GM23338 (cell line): ENCODE measurements around the gene TOM1L2. TPM values are rescaled to one million over a fixed set of nuclear protein-coding genes. Genes with fewer than 3 reads are reported as not detected.

Experiments used
- ATAC-seq: fragments of 200-7000 bp; cut with Tn5 transposase; 3 replicates; pipeline ENCODE4 v1.9.1; 2020
- DNase-seq: peaks from one replicate; pipeline ENCODE4 v3.0.0-alpha.2; 2015; ENCODE audit warnings: low spot score
- H2AFZ ChIP-seq: fragments of 200-600 bp; sonication (generic); 2 replicates; pipeline ENCODE4 v1.8.0; 2016; ENCODE audit warnings: antibody characterized with exemption, mild to moderate bottlenecking, moderate library complexity
- H3F3A ChIP-seq: fragments of 200-600 bp; sonication (generic); replicated peaks from 2 replicates; pipeline ENCODE4 v1.8.0; 2017; ENCODE audit warnings: antibody characterized with exemption, mixed run types, low read depth
- H3K27ac ChIP-seq: fragments of 200-600 bp; sonication (generic); 2 replicates; pipeline ENCODE4 v1.6.1; 2016; ENCODE audit warnings: low read depth
- H3K27me3 ChIP-seq: fragments of 200-600 bp; sonication (generic); 2 replicates; pipeline ENCODE4 v1.8.0; 2016; ENCODE audit warnings: mild to moderate bottlenecking, mixed run types, moderate library complexity; ENCODE audit not compliant: insufficient read depth
- H3K36me3 ChIP-seq: fragments of 200-600 bp; sonication (generic); 2 replicates; pipeline ENCODE4 v1.8.0; 2016; ENCODE audit warnings: mild to moderate bottlenecking; ENCODE audit not compliant: insufficient read depth
- H3K4me1 ChIP-seq: fragments of 200-600 bp; sonication (generic); 2 replicates; pipeline ENCODE4 v1.8.0; 2016; ENCODE audit warnings: mild to moderate bottlenecking, moderate library complexity; ENCODE audit not compliant: insufficient read depth
- H3K4me2 ChIP-seq: fragments of 200-600 bp; sonication (generic); 2 replicates; pipeline ENCODE4 v1.7.1; 2017; ENCODE audit warnings: mixed run types
- H3K4me3 ChIP-seq: fragments of 200-600 bp; sonication (generic); 2 replicates; pipeline ENCODE4 v1.6.1; 2016; ENCODE audit warnings: mixed run types
- H3K79me2 ChIP-seq: fragments of 200-600 bp; sonication (generic); replicated peaks from 2 replicates; pipeline ENCODE4 v1.8.0; 2017; ENCODE audit warnings: mild to moderate bottlenecking; ENCODE audit not compliant: insufficient read depth
- H3K9me2 ChIP-seq: fragments of 200-600 bp; sonication (generic); 2 replicates; pipeline ENCODE4 v1.8.0; 2017; ENCODE audit not compliant: insufficient read depth
- H4K20me1 ChIP-seq: fragments of 200-600 bp; sonication (generic); replicated peaks from 2 replicates; pipeline ENCODE4 v1.8.0; 2017; ENCODE audit warnings: mild to moderate bottlenecking; ENCODE audit not compliant: insufficient read depth
- H3K27ac Mint-ChIP-seq: 2 replicates; pipeline ENCODE4 v1.8.0; 2020; ENCODE audit warnings: inconsistent platforms, mild to moderate bottlenecking, moderate library complexity, mixed read lengths
- H3K27me3 Mint-ChIP-seq: 3 replicates; pipeline ENCODE4 v1.8.0; 2022; ENCODE audit warnings: low read depth, mild to moderate bottlenecking, moderate library complexity, mixed read lengths, inconsistent platforms; ENCODE audit not compliant: insufficient read depth, poor library complexity
- H3K36me3 Mint-ChIP-seq: 3 replicates; pipeline ENCODE4 v1.8.0; 2021; ENCODE audit warnings: low read depth, mild to moderate bottlenecking, inconsistent platforms, moderate library complexity, mixed read lengths
- H3K4me1 Mint-ChIP-seq: 3 replicates; pipeline ENCODE4 v1.8.0; 2020; ENCODE audit warnings: mild to moderate bottlenecking, inconsistent platforms, mixed read lengths
- H3K4me3 Mint-ChIP-seq: 3 replicates; pipeline ENCODE4 v1.8.0; 2021; ENCODE audit warnings: moderate library complexity, mild to moderate bottlenecking, inconsistent platforms, mixed read lengths
- H3K9me3 Mint-ChIP-seq: 3 replicates; pipeline ENCODE4 v1.8.0; 2020; ENCODE audit warnings: moderate library complexity, mild to moderate bottlenecking, inconsistent platforms, mixed read lengths
- EZH2phosphoT487 ChIP-seq: fragments of 200-600 bp; sonication (generic); IDR thresholded peaks from one replicate; pipeline ENCODE4 v1.8.1; 2018; ENCODE audit warnings: antibody characterized with exemption; ENCODE audit not compliant: unreplicated experiment
- JUNB ChIP-seq: IDR thresholded peaks from one replicate; pipeline ENCODE4 v1.6.1; 2016; ENCODE audit warnings: antibody characterized with exemption; ENCODE audit not compliant: unreplicated experiment
- NANOG ChIP-seq: IDR thresholded peaks from 2 replicates; pipeline ENCODE4 v1.6.1; 2016; ENCODE audit warnings: antibody characterized with exemption, borderline replicate concordance
- POLR2AphosphoS5 ChIP-seq: IDR thresholded peaks from 2 replicates; pipeline ENCODE4 v1.6.1; 2016; ENCODE audit warnings: antibody characterized with exemption, low read depth
- STAT1 ChIP-seq: IDR thresholded peaks from one replicate; pipeline ENCODE4 v1.6.1; 2016; ENCODE audit warnings: antibody characterized with exemption; ENCODE audit not compliant: unreplicated experiment
- ZNF114 ChIP-seq: fragments of 250-450 bp; sonication (Bioruptor Pico); IDR thresholded peaks from 2 replicates; pipeline ENCODE4 v1.5.0; 2020; ENCODE audit warnings: mild to moderate bottlenecking, moderate library complexity
- ZNF331 ChIP-seq: fragments of 250-450 bp; sonication (Bioruptor Pico); IDR thresholded peaks from 2 replicates; pipeline ENCODE4 v1.5.0; 2020; ENCODE audit warnings: low read depth, mild to moderate bottlenecking, moderate library complexity
- polyA plus RNA-seq: library from polyadenylated mRNA; unstranded; fragments of >200 nt; fragmentation: Nextera tagmentation; extraction: Ambion mirVana; gene quantifications from 2 replicates; pipeline ENCODE4 v1.2.1, GENCODE V29; 2016
- total RNA-seq: library from RNA; depleted of rRNA; stranded (reverse); fragments of >200 nt; shearing (Covaris generic); gene quantifications from 2 replicates; pipeline ENCODE4 v1.2.3, GENCODE V29; 2014
- TF ChIP-seq, protein P1 (sequence below): IDR thresholded peaks from one replicate; pipeline ENCODE4 v1.6.1; 2018; ENCODE audit warnings: antibody characterized with exemption; ENCODE audit not compliant: unreplicated experiment
- TF ChIP-seq, protein P2 (sequence below): IDR thresholded peaks from 2 replicates; pipeline ENCODE4 v1.6.1; 2016; ENCODE audit warnings: antibody characterized with exemption
- TF ChIP-seq, protein P3 (sequence below), 2 experiments: fragments of 200-600 bp in 1 of 2; sonication (generic) in 1 of 2; conservative IDR thresholded peaks; 2 replicates each; pipeline versions ENCODE4 v1.5.1 to v1.6.1; 2016 to 2017; ENCODE audit warnings: antibody characterized with exemption in 2 of 2, low read depth in 2 of 2, mild to moderate bottlenecking in 2 of 2, moderate library complexity in 1 of 2

TOM1L2 gene
- total and polyA plus RNA-seq, 2 experiments from 2014 or later, result 3.3 TPM

DNA sequence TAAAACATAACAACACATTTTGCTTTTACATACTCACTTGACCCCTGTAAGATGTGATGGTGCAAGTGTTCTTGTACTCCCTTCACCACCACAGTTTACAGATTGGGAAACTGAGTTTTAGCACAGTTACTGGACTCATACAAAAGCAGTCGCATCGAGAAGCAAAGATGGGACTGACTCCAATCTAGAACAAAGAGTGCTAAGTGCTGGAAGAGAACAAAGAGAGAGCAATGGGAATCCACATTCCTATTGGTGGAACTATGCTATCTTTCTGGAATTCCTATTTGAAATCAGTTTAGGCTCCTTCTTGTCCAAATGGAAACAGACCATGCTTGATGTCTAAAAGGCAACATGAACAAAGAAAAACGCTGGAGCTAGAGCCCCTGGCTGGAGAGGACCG is 9.1 kb downstream of the TOM1L2 start:
- Histone ChIP-seq H3K4me2 (no peak overlapping the region), H3K4me3 (no peak overlapping the region), H3K4me1 (peaks cover 18% of the 10 kb centered on the region), H3K27ac (no peak overlapping the region), H3K27me3 (no peaks in the 10 kb centered on the region), H3K9me2 (no peaks in the 10 kb centered on the region), H4K20me1 (no peaks in the 10 kb centered on the region), H3K79me2 (no peaks in the 10 kb centered on the region), H3K36me3 (no peaks in the 10 kb centered on the region), H2AFZ (no peak overlapping the region), H3F3A (no peaks in the 10 kb centered on the region)
- no peak overlapping the region for H3K27ac Mint-ChIP-seq
- no peaks in the 10 kb centered on the region for H3K36me3 Mint-ChIP-seq
- peaks cover 3% of the 10 kb centered on the region for H3K27me3 Mint-ChIP-seq
- no peak for ATAC-seq
- no peak overlapping the region for H3K4me3 Mint-ChIP-seq
- no peaks in the 10 kb centered on the region for H3K9me3 Mint-ChIP-seq
- no peak for DNase-seq
- peaks cover 22% of the 10 kb centered on the region for H3K4me1 Mint-ChIP-seq
- no peak for TF ChIP-seq ZNF331

DNA sequence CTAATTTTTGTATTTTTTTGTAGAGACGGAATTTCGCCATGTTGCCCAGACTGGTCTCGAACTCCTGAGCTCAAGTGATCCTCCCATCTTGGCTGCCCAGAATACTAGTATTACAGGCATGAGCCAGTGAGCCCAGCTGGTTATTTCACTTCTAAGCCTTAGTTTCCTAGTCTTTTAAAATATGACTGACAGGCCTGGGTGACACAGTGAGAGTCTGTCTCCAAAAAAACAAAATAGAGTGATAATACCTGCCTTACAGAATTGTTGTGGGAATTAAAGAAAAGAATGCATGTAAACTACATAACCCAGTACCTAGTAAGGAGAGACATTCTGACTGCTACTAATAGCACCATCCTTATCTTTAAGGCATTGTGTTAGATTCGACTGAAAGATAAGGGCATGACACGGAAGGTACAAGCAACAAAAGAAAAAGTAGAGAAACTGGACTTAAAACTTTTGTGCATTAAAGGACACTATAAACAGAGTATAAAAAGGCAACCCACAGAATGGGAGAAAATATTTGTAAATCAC is 11.6 kb downstream of the TOM1L2 start:
- Histone ChIP-seq H2AFZ (no peak overlapping the region), H3F3A (no peaks in the 10 kb centered on the region), H3K36me3 (no peaks in the 10 kb centered on the region), H3K27ac (no peak overlapping the region), H3K27me3 (no peaks in the 10 kb centered on the region), H3K79me2 (no peaks in the 10 kb centered on the region), H3K9me2 (no peaks in the 10 kb centered on the region), H3K4me3 (no peak overlapping the region), H3K4me1 (peaks cover 20% of the 10 kb centered on the region), H3K4me2 (no peak overlapping the region), H4K20me1 (no peaks in the 10 kb centered on the region)
- Mint-ChIP-seq H3K27me3 (peaks cover 2% of the 10 kb centered on the region), H3K4me1 (peaks cover 22% of the 10 kb centered on the region), H3K36me3 (no peaks in the 10 kb centered on the region; the same call in 2 of the 3 replicates), H3K9me3 (no peaks in the 10 kb centered on the region), H3K27ac (no peak overlapping the region), H3K4me3 (no peak overlapping the region)
- ATAC-seq, result no peak
- no peak for TF ChIP-seq ZNF114 (CRISPR knock-in tag)
- no peak for TF ChIP-seq EZH2phosphoT487
- TF ChIP-seq, protein P1, sequence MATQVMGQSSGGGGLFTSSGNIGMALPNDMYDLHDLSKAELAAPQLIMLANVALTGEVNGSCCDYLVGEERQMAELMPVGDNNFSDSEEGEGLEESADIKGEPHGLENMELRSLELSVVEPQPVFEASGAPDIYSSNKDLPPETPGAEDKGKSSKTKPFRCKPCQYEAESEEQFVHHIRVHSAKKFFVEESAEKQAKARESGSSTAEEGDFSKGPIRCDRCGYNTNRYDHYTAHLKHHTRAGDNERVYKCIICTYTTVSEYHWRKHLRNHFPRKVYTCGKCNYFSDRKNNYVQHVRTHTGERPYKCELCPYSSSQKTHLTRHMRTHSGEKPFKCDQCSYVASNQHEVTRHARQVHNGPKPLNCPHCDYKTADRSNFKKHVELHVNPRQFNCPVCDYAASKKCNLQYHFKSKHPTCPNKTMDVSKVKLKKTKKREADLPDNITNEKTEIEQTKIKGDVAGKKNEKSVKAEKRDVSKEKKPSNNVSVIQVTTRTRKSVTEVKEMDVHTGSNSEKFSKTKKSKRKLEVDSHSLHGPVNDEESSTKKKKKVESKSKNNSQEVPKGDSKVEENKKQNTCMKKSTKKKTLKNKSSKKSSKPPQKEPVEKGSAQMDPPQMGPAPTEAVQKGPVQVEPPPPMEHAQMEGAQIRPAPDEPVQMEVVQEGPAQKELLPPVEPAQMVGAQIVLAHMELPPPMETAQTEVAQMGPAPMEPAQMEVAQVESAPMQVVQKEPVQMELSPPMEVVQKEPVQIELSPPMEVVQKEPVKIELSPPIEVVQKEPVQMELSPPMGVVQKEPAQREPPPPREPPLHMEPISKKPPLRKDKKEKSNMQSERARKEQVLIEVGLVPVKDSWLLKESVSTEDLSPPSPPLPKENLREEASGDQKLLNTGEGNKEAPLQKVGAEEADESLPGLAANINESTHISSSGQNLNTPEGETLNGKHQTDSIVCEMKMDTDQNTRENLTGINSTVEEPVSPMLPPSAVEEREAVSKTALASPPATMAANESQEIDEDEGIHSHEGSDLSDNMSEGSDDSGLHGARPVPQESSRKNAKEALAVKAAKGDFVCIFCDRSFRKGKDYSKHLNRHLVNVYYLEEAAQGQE, result no peak
- TF ChIP-seq NANOG, result no peak
- no peak for TF ChIP-seq POLR2AphosphoS5
- no peak for TF ChIP-seq STAT1
- TF ChIP-seq, protein P2, sequence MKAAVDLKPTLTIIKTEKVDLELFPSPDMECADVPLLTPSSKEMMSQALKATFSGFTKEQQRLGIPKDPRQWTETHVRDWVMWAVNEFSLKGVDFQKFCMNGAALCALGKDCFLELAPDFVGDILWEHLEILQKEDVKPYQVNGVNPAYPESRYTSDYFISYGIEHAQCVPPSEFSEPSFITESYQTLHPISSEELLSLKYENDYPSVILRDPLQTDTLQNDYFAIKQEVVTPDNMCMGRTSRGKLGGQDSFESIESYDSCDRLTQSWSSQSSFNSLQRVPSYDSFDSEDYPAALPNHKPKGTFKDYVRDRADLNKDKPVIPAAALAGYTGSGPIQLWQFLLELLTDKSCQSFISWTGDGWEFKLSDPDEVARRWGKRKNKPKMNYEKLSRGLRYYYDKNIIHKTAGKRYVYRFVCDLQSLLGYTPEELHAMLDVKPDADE, result no peak
- no peak for TF ChIP-seq JUNB
- TF ChIP-seq, protein P3, sequence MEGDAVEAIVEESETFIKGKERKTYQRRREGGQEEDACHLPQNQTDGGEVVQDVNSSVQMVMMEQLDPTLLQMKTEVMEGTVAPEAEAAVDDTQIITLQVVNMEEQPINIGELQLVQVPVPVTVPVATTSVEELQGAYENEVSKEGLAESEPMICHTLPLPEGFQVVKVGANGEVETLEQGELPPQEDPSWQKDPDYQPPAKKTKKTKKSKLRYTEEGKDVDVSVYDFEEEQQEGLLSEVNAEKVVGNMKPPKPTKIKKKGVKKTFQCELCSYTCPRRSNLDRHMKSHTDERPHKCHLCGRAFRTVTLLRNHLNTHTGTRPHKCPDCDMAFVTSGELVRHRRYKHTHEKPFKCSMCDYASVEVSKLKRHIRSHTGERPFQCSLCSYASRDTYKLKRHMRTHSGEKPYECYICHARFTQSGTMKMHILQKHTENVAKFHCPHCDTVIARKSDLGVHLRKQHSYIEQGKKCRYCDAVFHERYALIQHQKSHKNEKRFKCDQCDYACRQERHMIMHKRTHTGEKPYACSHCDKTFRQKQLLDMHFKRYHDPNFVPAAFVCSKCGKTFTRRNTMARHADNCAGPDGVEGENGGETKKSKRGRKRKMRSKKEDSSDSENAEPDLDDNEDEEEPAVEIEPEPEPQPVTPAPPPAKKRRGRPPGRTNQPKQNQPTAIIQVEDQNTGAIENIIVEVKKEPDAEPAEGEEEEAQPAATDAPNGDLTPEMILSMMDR (conservative IDR thresholded peaks at IDR 0.05; ENCODE audit: low read depth in 2 of 2), result no peak
- no peak for DNase-seq
